Embryonic facial prominence (tissue), 1 donor: Measurements from ENCODE around the gene SLC30A2.

Source experiments
- DNase-seq: peaks from one replicate; pipeline ENCODE4 v3.0.0-alpha.2; 2016; ENCODE audit errors: extremely low spot score

Gene SLC30A2

GRCh38 chr1:26070296-26070962 is 24.5 kb upstream of the SLC30A2 start:
- DNase-seq, result no peak

DNA sequence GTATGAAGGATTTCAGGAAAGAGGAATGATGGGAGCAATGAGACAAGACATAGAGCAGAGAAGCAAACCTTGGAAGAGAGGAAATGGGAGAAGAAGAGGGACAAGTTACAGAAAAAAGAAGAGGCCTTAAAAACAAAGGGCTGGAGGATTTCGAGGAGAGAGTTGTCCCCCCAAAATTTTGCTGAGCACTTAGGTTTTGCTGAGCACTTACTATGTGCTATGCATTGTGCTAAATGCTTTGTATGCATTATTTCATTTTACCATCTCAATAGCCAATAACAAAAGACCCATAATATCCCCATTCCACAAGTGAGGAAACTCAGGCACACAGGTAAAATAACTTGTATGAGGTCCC is 24.0 kb upstream of the SLC30A2 start:
- no peak for DNase-seq

GRCh38 chr1:26067432-26067911 is 21.6 kb upstream of the SLC30A2 start, which contains the start of gene TRIM63:
Gene TRIM63 (minus strand): TSS chr1:26067630. CDS start chr1:26067494, 136 bp downstream.
- DNase-seq, result no peak

DNA sequence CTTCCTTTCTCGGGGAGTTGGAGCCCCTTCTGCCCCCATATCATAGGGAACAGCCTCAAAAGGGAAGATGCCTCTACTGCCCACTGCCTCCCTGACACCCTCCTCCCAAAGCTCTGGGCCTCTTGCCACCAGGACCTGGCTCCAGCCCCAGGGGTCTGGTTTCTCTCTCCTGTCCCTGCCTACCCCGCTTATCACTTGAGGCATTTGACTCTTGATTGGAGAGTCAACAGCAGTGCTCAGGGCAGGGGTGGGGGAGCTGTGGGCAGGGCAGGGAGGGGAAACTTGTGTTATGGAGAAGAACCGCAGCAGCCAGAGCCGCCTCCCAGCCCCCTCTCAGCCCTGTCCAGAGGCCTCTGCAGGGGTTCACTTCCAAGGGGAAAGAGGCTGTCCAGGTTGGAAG is 20.9 kb upstream of the SLC30A2 start:
- DNase-seq, result no peak

- DNase-seq, result no peak
These were observed 20.2 kb upstream of the SLC30A2 start for GRCh38 chr1:26066160-26066559.

DNA sequence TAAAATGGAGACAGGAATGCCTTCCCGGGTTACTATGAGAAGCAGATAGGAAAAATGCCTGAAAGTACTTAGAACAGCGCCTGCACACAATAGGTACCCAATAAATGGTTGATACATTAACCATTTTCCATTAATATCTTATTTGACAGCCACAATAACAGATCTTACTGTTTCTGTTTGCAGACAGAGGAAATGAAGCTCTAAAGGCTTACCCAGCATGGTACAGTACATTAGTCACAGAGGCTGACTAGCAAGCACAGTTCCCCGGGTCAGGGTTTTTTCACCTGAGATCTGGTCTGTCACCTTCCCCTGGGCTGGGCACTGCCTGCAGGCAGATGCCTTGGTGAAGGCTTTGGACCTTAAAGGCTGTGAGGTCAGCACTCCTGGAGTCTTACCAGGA is 18.6 kb upstream of the SLC30A2 start:
- no peak for DNase-seq

DNA sequence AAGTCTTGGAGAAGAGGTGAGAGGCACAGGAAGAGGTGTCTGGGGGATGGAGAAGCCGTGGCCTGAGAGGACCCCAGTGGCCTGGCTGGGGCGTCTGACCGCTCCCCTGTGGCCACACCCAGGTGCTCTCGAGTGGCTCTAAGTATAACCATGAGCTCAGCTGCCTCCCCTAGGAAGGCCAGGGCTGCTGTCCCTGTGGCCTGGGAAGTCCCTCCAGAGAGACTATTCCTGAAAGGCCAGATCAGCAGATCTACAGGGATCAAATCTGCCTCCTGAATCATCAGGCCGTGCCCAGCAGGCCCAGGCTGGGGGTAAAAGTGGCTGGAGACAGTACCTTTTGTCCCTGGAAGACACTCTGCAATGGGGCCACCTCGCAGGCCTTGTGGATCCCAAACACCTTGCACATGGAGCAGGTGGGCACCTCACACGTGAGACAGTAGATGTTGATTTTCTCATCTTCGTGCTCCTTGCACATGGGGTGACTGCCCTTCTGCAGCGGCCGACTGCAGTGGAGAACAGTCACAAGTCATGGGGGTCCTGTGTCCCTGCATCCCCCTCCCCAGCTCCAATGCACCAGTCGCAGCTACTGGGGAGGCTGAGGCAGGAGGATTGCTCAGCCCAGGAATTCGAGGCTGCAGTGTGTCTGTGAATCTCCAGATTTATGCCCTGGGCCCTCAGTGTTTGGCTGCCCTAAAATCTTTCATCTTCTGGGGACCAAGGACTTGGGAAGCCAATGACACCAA is 15.1 kb upstream of the SLC30A2 start:
- DNase-seq, result no peak

DNA sequence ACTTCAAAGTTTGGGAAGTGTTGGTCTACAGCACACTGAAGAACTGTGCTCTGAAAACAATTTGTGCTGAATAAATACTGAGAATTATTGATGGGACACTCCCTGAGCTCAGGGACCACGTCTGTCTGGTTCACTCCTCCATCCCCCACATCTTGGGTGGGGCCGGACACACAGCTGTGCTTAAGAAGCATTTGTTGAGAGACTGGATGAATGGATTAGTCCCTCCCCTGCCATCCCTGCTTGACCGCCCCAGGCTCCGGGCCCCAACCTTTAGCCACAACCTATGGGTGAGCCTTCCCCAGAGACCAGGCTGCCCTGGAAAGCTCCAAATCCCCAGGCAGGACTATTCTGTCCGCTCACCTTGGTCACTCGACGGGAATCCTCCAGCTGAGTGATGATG is 14.0 kb upstream of the SLC30A2 start:
- no peak for DNase-seq

- DNase-seq, result no peak
These were observed 12.2 kb upstream of the SLC30A2 start for GRCh38 chr1:26058052-26058595.

DNA sequence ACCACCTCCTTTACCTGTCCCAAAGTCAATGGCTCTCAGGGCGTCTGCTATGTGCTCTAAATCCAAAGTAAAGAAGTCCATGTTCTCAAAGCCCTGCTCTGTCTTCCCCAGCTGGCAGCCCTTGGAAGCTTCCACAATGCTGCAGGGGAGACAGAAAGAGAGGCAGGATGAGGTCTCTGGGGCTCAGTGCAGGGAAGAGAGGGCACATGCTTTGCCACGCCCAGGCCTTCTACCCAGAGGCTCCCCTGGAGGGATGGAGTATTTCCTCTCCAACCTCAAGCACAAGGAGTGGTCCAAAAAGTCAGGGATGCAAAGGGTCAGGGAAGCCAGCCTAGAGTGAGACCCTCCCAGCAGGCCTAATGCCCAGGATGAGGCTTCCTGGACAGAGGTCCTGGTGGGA is 11.3 kb upstream of the SLC30A2 start:
- no peak for DNase-seq

- no peak for DNase-seq
These were observed 9.1 kb upstream of the SLC30A2 start for GRCh38 chr1:26055041-26055440.

DNA sequence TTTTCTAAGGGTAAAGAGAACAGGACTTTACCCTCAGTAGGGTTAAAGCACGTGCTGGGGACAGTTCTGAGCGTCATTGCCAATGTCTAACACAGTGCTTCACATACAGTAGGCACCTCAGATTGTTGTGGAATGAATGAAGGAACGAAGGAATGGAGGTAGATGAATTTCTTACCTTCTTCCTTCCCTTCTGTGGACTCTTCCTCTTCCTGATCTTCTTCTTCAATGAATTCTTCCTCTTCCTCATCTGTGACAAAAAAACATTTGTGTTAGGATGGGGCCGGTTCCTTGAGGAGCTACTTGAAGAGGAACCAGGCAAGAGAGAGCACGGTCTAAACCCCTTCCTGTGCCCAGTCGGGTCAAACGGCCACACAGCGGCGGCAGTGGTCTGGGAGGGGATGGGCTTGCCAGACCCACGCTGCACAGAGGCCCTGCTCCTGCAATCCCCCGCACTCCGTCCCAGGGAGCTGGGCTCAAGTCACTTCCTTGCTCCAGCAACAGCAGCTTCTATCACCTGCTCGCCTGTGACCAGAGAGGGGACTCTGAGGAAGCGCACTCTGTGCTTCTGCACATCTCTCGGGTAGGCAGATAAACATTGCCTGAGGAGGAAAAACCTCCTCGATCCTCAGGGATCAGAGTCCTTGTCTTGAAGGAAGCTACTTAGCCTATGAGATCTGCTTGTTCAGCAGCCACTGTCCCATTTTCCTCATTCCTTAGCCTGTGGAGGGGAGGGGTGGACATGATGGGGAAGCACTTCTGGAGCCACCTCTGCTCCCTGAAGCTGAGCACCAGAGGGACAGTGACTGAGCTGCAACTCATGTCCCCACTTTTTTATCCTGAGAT is 8.0 kb upstream of the SLC30A2 start:
- DNase-seq, result no peak

GRCh38 chr1:26050248-26050640 is 4.3 kb upstream of the SLC30A2 start:
- DNase-seq, result no peak

GRCh38 chr1:26049531-26050247 is 3.8 kb upstream of the SLC30A2 start:
- DNase-seq, result no peak

GRCh38 chr1:26047278-26047874 is 1.5 kb upstream of the SLC30A2 start:
- DNase-seq, result no peak

GRCh38 chr1:26046246-26047095 is 553 bp upstream of the SLC30A2 start:
- DNase-seq, result no peak

- DNase-seq, result no peak
These were observed 772 bp downstream of the SLC30A2 start for GRCh38 chr1:26044971-26045721.

DNA sequence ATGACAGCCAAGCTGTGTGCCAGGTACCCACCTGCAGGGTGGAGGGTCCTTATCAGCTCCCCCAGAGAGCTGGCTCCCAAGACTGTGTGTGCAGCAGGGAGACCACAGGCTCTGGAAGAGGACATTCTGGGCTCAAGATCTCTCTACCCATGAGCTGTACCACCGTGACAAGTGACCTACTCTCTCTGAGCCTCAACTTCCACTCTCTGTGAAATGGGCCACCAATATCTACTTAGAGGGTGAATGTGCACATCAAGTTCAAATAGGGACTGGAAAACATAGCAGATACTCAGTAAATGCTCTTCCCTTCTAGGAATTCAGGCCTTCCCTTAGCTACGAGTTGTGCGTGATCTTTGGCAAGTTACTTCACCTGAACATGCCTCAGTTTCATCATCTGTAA is 1.5 kb downstream of the SLC30A2 start:
- no peak for DNase-seq

GRCh38 chr1:26043765-26044164 is 2.2 kb downstream of the SLC30A2 start:
- no peak for DNase-seq
